Osteoblast (primary cell): ENCODE measurements around the gene TMEM170A. TPM values are rescaled to one million over a fixed set of nuclear protein-coding genes. Genes with fewer than 3 reads are reported as not detected.
A peak's percentile ranks its signal among the peaks of the same experiment; 100 is the strongest.
"Not testable (repeated sequence)": the region's sequence is repeated elsewhere in the genome, so short reads cannot be mapped to it uniquely, and the experiment has no call there.

Source experiments
- DNase-seq: peaks from one replicate; pipeline ENCODE4 v3.0.0; 2011; ENCODE audit warnings: low spot score, mixed read lengths; ENCODE audit not compliant: insufficient read length; ENCODE audit errors: missing footprints
- H2AFZ ChIP-seq: 2 replicates; pipeline ENCODE4 v1.6.0; 2011; ENCODE audit warnings: mild to moderate bottlenecking, low read length
- H3K27ac ChIP-seq: 2 replicates; pipeline ENCODE4 v1.5.1; 2011; ENCODE audit warnings: mild to moderate bottlenecking, low read depth, low read length, moderate library complexity
- H3K27me3 ChIP-seq: 2 replicates; pipeline ENCODE4 v1.6.0; 2012; ENCODE audit warnings: mild to moderate bottlenecking, control low read depth, inconsistent platforms, low read length, moderate library complexity; ENCODE audit not compliant: insufficient read depth
- H3K36me3 ChIP-seq: 2 replicates; pipeline ENCODE4 v1.5.1; 2011; ENCODE audit warnings: mild to moderate bottlenecking, low read length, control low read depth, moderate library complexity; ENCODE audit not compliant: insufficient read depth
- H3K4me1 ChIP-seq: 2 replicates; pipeline ENCODE4 v1.5.1; 2011; ENCODE audit warnings: mild to moderate bottlenecking, low read length, control low read depth, moderate library complexity; ENCODE audit not compliant: insufficient read depth
- H3K4me2 ChIP-seq: 2 replicates; pipeline ENCODE4 v1.6.0; 2011; ENCODE audit warnings: mild to moderate bottlenecking, low read length; ENCODE audit not compliant: insufficient read depth
- H3K4me3 ChIP-seq: fragments of 200-600 bp; sonication (generic); 3 replicates; pipeline ENCODE4 v1.5.1; 2012; ENCODE audit warnings: mild to moderate bottlenecking, low read length, inconsistent platforms; ENCODE audit not compliant: insufficient read depth
- H3K79me2 ChIP-seq: 2 replicates; pipeline ENCODE4 v1.6.0; 2012; ENCODE audit warnings: mild to moderate bottlenecking, low read length, control low read depth, inconsistent platforms; ENCODE audit not compliant: insufficient read depth
- H3K9me3 ChIP-seq: 2 replicates; pipeline ENCODE4 v1.5.1; 2011; ENCODE audit warnings: low read depth, low read length, control low read depth
- H4K20me1 ChIP-seq: 2 replicates; pipeline ENCODE4 v1.6.0; 2012; ENCODE audit warnings: mild to moderate bottlenecking, low read length, control low read depth; ENCODE audit not compliant: insufficient read depth
- CTCF ChIP-seq: IDR thresholded peaks from 2 replicates; pipeline ENCODE4 v1.5.1; 2011; ENCODE audit warnings: mild to moderate bottlenecking, low read depth, low read length, moderate library complexity; ENCODE audit errors: extremely low read depth
- total RNA-seq: library from RNA; depleted of rRNA; stranded (reverse); fragments of >200 nt; gene quantifications from 2 replicates; pipeline ENCODE4 v1.2.3, GENCODE V29; 2012

The TMEM170A gene
- total RNA-seq, 1 donor: 11.6 TPM

- no peaks in the 10 kb centered on the region for H3K9me3 ChIP-seq
- DNase-seq: no peak
- TF ChIP-seq CTCF: no peak
- H4K20me1 ChIP-seq: peaks cover 4% of the 10 kb centered on the region
- H3K27ac ChIP-seq: no peak overlapping the region
- no peak overlapping the region for H3K4me2 ChIP-seq
- H2AFZ ChIP-seq: no peak overlapping the region
- H3K36me3 ChIP-seq: no peaks in the 10 kb centered on the region
- H3K4me1 ChIP-seq: peaks cover 8% of the 10 kb centered on the region
- peaks cover 69% of the 10 kb centered on the region for H3K79me2 ChIP-seq
- no peaks in the 10 kb centered on the region for H3K27me3 ChIP-seq
- no peak overlapping the region for H3K4me3 ChIP-seq
Measured at GRCh38 chr16:75429621-75430403, 34.7 kb downstream of the TMEM170A start.

- H3K36me3 ChIP-seq, H4K20me1 ChIP-seq, H2AFZ ChIP-seq, DNase-seq, H3K4me3 ChIP-seq, H3K27me3 ChIP-seq, H3K4me2 ChIP-seq, H3K9me3 ChIP-seq, H3K27ac ChIP-seq: not testable (repeated sequence)
- H3K4me1 ChIP-seq: peaks cover 14% of the 10 kb centered on the region
- H3K79me2 ChIP-seq: peaks cover 77% of the 10 kb centered on the region
Measured at GRCh38 chr16:75426524-75426923, 38.0 kb downstream of the TMEM170A start.

GRCh38 chr16:75424105-75424762, 40.3 kb downstream of the TMEM170A start:
- Histone ChIP-seq H3K4me2 (peak overlapping the region; percentile 40), H3K4me1 (peaks cover 19% of the 10 kb centered on the region), H3K79me2 (peaks cover 76% of the 10 kb centered on the region)
- H3K27ac ChIP-seq, H3K4me3 ChIP-seq, H4K20me1 ChIP-seq, H2AFZ ChIP-seq, DNase-seq, H3K36me3 ChIP-seq, H3K27me3 ChIP-seq, H3K9me3 ChIP-seq: not testable (repeated sequence)

- Histone ChIP-seq H3K4me3 (no peak overlapping the region), H3K27ac (no peak overlapping the region), H4K20me1 (peaks cover 3% of the 10 kb centered on the region), H3K4me2 (no peak overlapping the region), H3K27me3 (no peaks in the 10 kb centered on the region), H3K9me3 (no peaks in the 10 kb centered on the region), H2AFZ (no peak overlapping the region), H3K79me2 (peaks cover 75% of the 10 kb centered on the region), H3K36me3 (no peaks in the 10 kb centered on the region), H3K4me1 (peaks cover 19% of the 10 kb centered on the region)
- no peak for DNase-seq
- TF ChIP-seq CTCF: no peak
Measured at GRCh38 chr16:75423723-75424104, 40.8 kb downstream of the TMEM170A start.

GRCh38 chr16:75421820-75422126, 42.7 kb downstream of the TMEM170A start:
- Histone ChIP-seq H3K4me3 (no peak overlapping the region), H3K27me3 (no peaks in the 10 kb centered on the region), H3K9me3 (no peaks in the 10 kb centered on the region), H3K27ac (no peak overlapping the region), H3K79me2 (peaks cover 75% of the 10 kb centered on the region), H3K4me2 (no peak overlapping the region), H3K4me1 (peaks cover 19% of the 10 kb centered on the region), H3K36me3 (no peaks in the 10 kb centered on the region), H4K20me1 (peaks cover 3% of the 10 kb centered on the region), H2AFZ (no peak overlapping the region)
- TF ChIP-seq CTCF: no peak
- DNase-seq: peak; percentile 11
